IPS-NIHi7 (cell line): ENCODE measurements around the gene SPG11.

Experiments
- DNase-seq: peaks from one replicate; pipeline ENCODE4 v3.0.0; 2012; ENCODE audit warnings: mixed read lengths; ENCODE audit errors: extremely low spot score

Gene SPG11

DNA sequence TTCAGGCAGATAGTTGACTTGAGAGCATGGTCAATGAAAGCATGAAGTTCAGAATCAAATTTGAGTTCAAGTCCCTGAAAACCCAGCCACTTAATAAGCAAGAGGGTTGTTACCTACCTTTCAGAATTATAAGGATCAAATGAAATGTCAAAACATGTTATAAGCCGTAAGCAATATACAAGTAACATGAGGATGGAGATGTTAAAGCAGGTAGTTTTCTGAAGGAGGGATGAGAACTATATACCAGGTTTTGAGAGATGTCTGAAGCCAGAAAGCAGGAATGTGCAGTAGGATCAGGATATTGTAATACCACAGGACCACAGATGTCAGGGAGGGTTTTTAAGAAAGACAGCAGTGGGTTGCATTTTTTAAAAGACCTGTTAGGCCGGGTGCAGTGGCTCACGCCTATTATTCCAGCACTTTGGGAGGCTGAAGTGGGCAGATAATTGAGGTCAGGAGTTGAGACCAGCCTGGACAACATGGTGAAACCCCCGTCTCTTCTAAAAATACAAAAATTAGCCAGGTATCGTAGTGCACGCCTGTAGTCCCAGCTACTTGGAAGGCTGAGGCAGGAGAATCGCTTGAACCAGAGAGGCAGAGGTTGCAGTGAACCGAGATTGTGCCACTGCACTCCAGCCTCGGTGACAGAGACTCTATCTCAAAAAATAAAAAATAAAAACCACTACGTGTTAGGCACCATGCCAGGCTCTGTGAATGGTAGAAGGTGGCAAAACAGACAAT lies 133.4 kb downstream of the SPG11 start:
- no peak for DNase-seq

- DNase-seq: no peak
Measured at GRCh38 chr15:44527241-44527640, 136.2 kb downstream of the SPG11 start.

DNA sequence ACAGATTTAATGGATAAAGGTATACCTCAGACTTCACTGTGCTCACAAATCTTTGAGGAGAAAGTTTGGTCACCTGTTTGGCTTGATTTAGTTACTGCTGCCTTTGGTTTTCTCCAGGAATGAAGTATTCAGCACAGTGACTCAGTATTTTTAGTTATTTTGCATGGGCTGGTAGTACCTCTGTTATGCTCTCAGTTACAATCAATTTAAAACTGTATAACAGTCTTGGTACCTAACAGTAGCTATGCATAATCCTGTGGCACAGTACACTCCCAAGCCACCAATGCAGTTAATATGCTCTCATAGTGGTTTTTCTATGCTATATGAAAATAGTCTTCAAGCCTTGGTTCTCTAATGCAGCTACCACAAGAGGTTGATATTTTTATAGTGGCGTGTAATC lies 138.4 kb downstream of the SPG11 start:
- DNase-seq: no peak

DNA sequence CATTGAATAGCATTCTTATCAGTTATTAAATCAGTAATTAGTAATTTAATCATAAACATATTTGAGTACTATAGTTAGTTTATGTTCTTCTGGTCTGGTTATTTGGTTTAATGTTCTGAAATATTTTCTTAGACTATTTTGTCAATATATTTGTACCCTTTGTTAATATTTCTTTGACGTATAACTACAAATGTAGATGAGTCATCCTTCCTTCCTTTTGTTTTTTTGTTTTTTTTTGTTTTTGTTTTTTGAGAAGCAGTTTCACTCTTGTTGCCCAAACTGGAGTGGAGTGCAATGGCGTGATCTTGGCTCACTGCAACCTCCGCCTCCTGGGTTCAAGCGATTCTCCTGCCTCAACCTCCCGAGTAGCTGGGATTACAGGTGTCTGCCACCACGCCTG lies 143.9 kb downstream of the SPG11 start:
- DNase-seq: no peak

GRCh38 chr15:44516436-44516835 lies 147.0 kb downstream of the SPG11 start:
- no peak for DNase-seq
